ENCODE measurements around the gene NAT8L. TPM values are rescaled to one million over a fixed set of nuclear protein-coding genes. Genes with fewer than 3 reads are reported as not detected.

Gene NAT8L
- total RNA-seq, 1 donor from 2014 or later: 9.4 TPM

DNA sequence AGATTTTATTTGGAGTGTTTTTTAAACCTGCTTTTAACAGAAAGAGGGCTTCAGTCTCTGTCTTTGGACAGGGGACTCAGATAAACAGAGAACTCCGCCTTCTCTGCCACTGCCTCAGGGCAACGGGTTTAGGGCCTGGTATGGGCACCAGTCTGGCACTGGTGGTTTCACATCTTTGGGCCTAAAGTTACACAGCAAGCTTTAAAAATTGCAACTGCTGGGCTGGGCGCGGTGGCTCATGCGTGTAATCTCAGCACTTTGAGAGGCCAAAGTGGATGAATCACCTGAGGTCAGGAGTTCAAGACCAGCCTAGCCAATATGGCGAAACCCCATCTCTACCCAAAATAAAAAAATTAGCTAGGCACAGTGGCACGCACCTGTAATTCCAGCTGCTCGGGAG, 10.3 kb upstream of the NAT8L start:
- H3K36me3 ChIP-seq (ENCODE audit: control insufficient read depth, insufficient read depth, low read length): peaks cover 1% of the 10 kb centered on the region
- TF ChIP-seq, protein P1, sequence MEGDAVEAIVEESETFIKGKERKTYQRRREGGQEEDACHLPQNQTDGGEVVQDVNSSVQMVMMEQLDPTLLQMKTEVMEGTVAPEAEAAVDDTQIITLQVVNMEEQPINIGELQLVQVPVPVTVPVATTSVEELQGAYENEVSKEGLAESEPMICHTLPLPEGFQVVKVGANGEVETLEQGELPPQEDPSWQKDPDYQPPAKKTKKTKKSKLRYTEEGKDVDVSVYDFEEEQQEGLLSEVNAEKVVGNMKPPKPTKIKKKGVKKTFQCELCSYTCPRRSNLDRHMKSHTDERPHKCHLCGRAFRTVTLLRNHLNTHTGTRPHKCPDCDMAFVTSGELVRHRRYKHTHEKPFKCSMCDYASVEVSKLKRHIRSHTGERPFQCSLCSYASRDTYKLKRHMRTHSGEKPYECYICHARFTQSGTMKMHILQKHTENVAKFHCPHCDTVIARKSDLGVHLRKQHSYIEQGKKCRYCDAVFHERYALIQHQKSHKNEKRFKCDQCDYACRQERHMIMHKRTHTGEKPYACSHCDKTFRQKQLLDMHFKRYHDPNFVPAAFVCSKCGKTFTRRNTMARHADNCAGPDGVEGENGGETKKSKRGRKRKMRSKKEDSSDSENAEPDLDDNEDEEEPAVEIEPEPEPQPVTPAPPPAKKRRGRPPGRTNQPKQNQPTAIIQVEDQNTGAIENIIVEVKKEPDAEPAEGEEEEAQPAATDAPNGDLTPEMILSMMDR (IDR thresholded peaks at IDR 0.05; ENCODE audit: insufficient read depth, low read length, poor library complexity, severe bottlenecking): no peak
- peaks cover 11% of the 10 kb centered on the region for H3K27me3 ChIP-seq (ENCODE audit: control insufficient read depth, insufficient read depth, low read length)
- no peak overlapping the region for H3K4me3 ChIP-seq (ENCODE audit: low read depth, low read length)
- DNase-seq (ENCODE audit: low read depth): no peak

- DNase-seq (ENCODE audit: low read depth): no peak
- TF ChIP-seq, protein P1 (IDR thresholded peaks at IDR 0.05; ENCODE audit: insufficient read depth, low read length, poor library complexity, severe bottlenecking): no peak
- peaks cover 11% of the 10 kb centered on the region for H3K27me3 ChIP-seq (ENCODE audit: control insufficient read depth, insufficient read depth, low read length)
- no peaks in the 10 kb centered on the region for H3K36me3 ChIP-seq (ENCODE audit: control insufficient read depth, insufficient read depth, low read length)
- H3K4me3 ChIP-seq (ENCODE audit: low read depth, low read length): no peak overlapping the region
Measured at GRCh38 chr4:2049381-2049780, 9.7 kb upstream of the NAT8L start.

DNA sequence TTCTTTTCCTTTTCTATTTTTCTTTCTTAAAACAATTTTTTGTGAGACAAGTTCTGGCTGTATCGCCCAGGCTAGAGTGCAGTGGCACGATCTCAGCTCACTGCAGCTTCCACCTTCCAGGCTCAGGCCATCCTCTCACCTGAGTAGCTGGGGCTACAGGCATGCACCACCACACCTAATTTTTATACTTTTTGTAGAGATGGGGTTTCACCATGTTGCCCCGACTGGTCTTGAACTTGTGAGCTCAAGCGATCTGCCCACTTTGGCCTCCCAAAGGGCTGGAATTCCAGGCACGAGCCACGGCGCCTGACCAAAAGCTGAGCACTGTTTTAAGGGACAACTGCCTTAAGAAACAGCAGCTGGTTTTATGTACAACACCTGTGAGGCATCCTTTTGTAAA, 9.3 kb upstream of the NAT8L start:
- no peak overlapping the region for H3K4me3 ChIP-seq (ENCODE audit: low read depth, low read length)
- DNase-seq (ENCODE audit: low read depth): no peak
- H3K36me3 ChIP-seq (ENCODE audit: control insufficient read depth, insufficient read depth, low read length): no peaks in the 10 kb centered on the region
- peaks cover 11% of the 10 kb centered on the region for H3K27me3 ChIP-seq (ENCODE audit: control insufficient read depth, insufficient read depth, low read length)
- TF ChIP-seq, protein P1 (IDR thresholded peaks at IDR 0.05; ENCODE audit: insufficient read depth, low read length, poor library complexity, severe bottlenecking): no peak

GRCh38 chr4:2051086-2051485, 8.0 kb upstream of the NAT8L start:
- H3K27me3 ChIP-seq (ENCODE audit: control insufficient read depth, insufficient read depth, low read length): peaks cover 11% of the 10 kb centered on the region
- no peaks in the 10 kb centered on the region for H3K36me3 ChIP-seq (ENCODE audit: control insufficient read depth, insufficient read depth, low read length)
- H3K4me3 ChIP-seq (ENCODE audit: low read depth, low read length): no peak overlapping the region
- no peak for DNase-seq (ENCODE audit: low read depth)
- TF ChIP-seq, protein P1 (IDR thresholded peaks at IDR 0.05; ENCODE audit: insufficient read depth, low read length, poor library complexity, severe bottlenecking): no peak

GRCh38 chr4:2054217-2054616, 4.9 kb upstream of the NAT8L start:
- Histone ChIP-seq H3K36me3 (ENCODE audit: control insufficient read depth, insufficient read depth, low read length) (no peaks in the 10 kb centered on the region), H3K4me3 (ENCODE audit: low read depth, low read length) (no peak overlapping the region), H3K27me3 (ENCODE audit: control insufficient read depth, insufficient read depth, low read length) (peaks cover 16% of the 10 kb centered on the region)
- TF ChIP-seq, protein P1 (IDR thresholded peaks at IDR 0.05; ENCODE audit: insufficient read depth, low read length, poor library complexity, severe bottlenecking): no peak
- DNase-seq (ENCODE audit: low read depth): no peak

GRCh38 chr4:2057382-2058065, 1.6 kb upstream of the NAT8L start:
- Histone ChIP-seq H3K36me3 (ENCODE audit: control insufficient read depth, insufficient read depth, low read length) (no peaks in the 10 kb centered on the region), H3K4me3 (ENCODE audit: low read depth, low read length) (no peak overlapping the region), H3K27me3 (ENCODE audit: control insufficient read depth, insufficient read depth, low read length) (peaks cover 34% of the 10 kb centered on the region)
- TF ChIP-seq, protein P1 (IDR thresholded peaks at IDR 0.05; ENCODE audit: insufficient read depth, low read length, poor library complexity, severe bottlenecking): no peak
- DNase-seq (ENCODE audit: low read depth): no peak

Measured in kidney epithelial cell (primary cell).